SJCRH30 (cell line): Measurements from ENCODE around the gene ATP5F1B. TPM values are rescaled to one million over a fixed set of nuclear protein-coding genes. Genes with fewer than 3 reads are reported as not detected.

ENCODE experiments used
- DNase-seq, 2 experiments: peaks; one replicate each; pipeline ENCODE4 v3.0.0-alpha.2; 2015 to 2020
- H3K27ac ChIP-seq: fragments of 250-450 bp; sonication (Bioruptor Pico); 2 replicates; pipeline ENCODE4 v1.5.1; 2020; ENCODE audit warnings: mild to moderate bottlenecking, moderate library complexity
- H3K27me3 ChIP-seq: fragments of 250-450 bp; sonication (Bioruptor Pico); 2 replicates; pipeline ENCODE4 v1.5.1; 2020; ENCODE audit warnings: mild to moderate bottlenecking, moderate library complexity
- H3K36me3 ChIP-seq: fragments of 250-450 bp; sonication (Bioruptor Pico); 2 replicates; pipeline ENCODE4 v1.5.1; 2020; ENCODE audit warnings: mild to moderate bottlenecking, moderate library complexity
- H3K4me1 ChIP-seq: fragments of 250-450 bp; sonication (Bioruptor Pico); 2 replicates; pipeline ENCODE4 v1.5.1; 2020; ENCODE audit warnings: mild to moderate bottlenecking, moderate library complexity
- H3K4me3 ChIP-seq: fragments of 250-450 bp; sonication (Bioruptor Pico); 2 replicates; pipeline ENCODE4 v1.5.1; 2020; ENCODE audit warnings: mild to moderate bottlenecking, moderate library complexity
- H3K9me3 ChIP-seq: fragments of 250-450 bp; sonication (Bioruptor Pico); replicated peaks from 2 replicates; pipeline ENCODE4 v1.5.1; 2020; ENCODE audit warnings: mild to moderate bottlenecking, moderate library complexity
- total RNA-seq: library from RNA; depleted of rRNA; stranded (reverse); fragments of >200 nt; shearing (Covaris generic); gene quantifications from 2 replicates; pipeline ENCODE4 v1.2.3, GENCODE V29; 2014; rRNA removed

The ATP5F1B gene
- 698 and 730 TPM in 2 replicates for total RNA-seq

DNA sequence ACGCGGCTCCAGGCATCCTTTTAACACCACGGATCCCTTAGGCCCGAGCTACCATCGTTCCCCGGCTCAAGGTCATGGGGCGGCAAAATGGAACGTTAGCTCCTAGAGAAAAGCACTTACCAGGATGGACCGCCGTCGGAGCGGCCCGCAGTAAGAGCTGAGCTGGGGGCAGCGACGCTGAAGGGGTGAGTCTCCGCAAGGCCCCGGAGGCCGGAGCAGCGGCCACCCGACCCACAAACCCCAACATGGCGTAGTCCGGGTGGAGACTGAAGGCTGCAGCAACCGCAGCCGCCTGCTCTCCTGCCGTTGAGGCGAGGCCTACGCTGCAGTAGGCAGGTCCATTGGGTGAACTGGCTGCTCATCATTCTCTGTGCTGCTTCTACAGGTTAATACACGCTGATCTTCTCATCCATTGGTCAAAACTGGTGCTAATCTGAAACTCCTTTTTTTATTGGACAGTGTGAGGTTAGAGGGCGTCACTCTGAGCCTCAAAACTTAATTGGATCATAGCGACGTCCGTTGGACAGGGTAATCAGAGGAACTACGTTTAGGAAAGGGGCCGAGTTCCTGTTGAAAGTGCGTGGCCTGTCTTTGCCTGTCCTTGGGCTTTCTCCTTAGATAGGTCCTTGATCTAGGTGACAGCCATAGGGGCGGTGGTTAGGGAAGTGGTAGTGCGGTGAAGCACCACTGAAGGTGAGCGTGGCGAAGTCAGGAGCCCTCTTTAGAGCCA is at the start of gene ATP5F1B:
Gene ATP5F1B (minus strand): TSS at position 268 of the 730 bp plus-strand sequence. CDS start 21 bp downstream, at position 247.
- Histone ChIP-seq H3K27ac (peak within 1 kb of the TSS; percentile 83), H3K4me3 (peak within 1 kb of the TSS; percentile 87), H3K27me3 (no peaks in the 10 kb centered on the region), H3K36me3 (peaks cover 35% of the 10 kb centered on the region), H3K9me3 (no peaks in the 10 kb centered on the region), H3K4me1 (peaks cover 3% of the 10 kb centered on the region; the same call in 1 of the 2 replicates)
- peak; percentile 98 to 99 for DNase-seq

DNA sequence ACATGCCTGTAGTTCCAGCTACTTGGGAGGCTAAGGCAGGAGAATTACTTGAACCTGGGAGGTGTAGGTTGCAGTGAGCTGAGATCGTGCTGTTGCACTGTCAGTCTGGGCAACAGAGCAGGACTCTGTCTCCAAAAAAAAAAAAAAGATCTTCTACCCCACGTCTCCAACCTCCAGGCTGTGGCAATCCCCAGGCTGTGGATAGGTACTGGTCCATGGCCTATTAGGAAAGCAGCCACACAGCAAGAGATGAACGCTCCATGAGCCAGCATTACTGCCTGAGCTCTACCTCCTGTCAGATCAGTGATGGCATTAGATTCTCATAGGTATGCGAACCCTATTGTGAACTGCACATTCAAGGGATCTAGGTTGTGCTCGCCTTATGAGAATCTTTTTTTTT is 48.4 kb upstream of the ATP5F1B start:
- Histone ChIP-seq H3K9me3 (no peaks in the 10 kb centered on the region), H3K27ac (no peak overlapping the region), H3K4me1 (peaks cover 19% of the 10 kb centered on the region), H3K4me3 (no peak overlapping the region), H3K36me3 (no peaks in the 10 kb centered on the region), H3K27me3 (no peaks in the 10 kb centered on the region)
- no peak for DNase-seq

DNA sequence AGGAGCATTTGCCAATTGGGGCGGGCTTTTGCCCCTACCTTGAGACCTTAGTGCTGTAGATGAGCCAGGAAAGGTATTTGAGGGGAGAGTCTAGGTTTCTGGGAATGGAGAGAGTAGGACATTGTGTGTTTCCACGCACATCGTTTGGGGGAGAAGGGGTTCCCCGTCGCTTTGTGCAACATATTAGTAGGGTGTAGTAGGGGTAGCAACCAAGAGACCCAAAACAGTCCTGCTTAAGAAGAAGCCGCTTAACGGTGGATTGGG is 43.0 kb upstream of the ATP5F1B start:
- Histone ChIP-seq H3K9me3 (no peaks in the 10 kb centered on the region), H3K4me1 (peaks cover 4% of the 10 kb centered on the region), H3K4me3 (peak overlapping the region; percentile 92), H3K27ac (peak overlapping the region; percentile 94), H3K36me3 (peaks cover 16% of the 10 kb centered on the region; the same call in 1 of the 2 replicates), H3K27me3 (no peaks in the 10 kb centered on the region)
- DNase-seq, result no peak

DNA sequence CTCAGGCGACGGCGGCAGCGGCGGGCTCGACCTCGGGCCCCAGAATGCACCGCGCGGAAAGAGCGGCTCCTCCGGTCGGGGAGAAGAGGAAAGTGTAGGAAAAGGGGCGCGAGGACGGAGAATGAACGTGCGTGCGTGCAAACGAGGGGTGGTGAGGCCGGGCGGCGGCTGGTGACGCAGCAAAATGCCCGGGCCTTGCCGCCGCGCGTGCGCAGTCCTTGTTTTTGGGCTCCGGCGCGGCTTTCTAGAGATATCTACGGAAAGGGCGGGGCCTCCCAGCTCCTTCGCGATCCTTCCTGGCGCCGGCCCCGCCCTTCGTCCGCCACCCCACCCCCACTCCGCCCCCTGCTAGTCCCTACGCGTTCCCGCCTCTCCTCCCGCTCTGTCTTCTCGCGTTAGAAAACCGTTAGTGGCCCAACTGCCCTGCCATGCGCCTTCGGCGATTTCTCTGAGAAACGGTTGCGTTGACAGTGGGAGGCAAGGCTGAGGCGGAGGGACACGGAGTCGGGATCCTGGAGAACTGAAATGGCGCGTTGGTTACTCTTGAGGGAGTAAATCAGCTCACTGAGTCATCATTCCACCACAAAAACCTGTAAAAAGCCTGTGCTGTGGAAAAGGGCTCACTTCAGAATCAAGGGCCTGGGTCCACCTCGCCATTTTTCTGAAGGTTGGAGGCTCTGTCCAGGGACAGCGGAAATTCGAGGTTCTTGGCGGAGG is 42.5 kb upstream of the ATP5F1B start, which contains the start of gene PTGES3:
Gene PTGES3 (minus strand): TSS at position 156 of the 717 bp plus-strand sequence. CDS start 285 bp downstream, outside the sequence.
- peaks cover 16% of the 10 kb centered on the region; the same call in 1 of the 2 replicates for H3K36me3 ChIP-seq
- peak; percentile 98 to 99 for DNase-seq
- H3K4me1 ChIP-seq, result peaks cover 4% of the 10 kb centered on the region

DNA sequence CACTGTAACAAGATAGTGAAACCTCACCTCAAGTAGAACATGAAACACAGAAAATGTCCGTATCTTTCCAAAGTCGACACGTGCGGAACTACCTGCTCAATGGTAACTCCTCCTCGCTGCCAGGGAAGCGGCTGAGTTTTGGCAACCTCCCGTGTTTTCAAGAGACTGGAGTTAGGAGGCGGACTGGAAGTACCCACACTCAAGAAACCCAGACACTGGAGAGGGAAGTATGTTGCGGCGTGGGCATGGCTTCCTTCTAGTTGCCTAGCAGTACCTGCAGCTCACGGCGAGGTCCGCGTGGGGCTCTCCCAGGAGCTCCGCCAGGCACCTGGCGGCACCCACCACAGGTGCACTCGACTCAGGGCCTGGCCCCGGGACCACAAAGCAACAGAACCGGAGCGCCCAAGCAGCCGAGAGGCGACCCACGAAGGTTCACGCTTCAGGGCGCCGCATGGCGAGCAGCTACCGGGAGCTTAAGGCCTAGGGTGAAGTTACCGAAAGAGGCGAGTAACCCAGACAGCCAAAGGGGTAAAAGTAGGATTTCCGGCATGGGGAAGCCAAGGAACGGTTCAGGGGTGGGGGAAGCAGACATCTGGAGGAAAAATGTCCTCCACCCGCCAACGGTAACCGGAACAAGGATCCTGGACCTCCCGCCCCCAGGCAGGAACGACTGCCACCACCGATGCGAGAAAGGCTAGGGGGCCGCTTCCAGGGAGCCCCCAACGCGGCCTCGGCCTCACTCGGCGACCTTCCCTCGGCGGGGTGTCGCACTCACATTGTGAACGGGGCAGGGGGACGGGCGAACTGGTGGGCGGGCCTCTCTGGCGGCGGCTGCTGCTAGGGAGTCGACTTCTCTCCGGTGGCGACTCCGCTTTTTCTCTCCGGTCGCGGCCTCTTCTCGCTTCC is 41.7 kb upstream of the ATP5F1B start:
- Histone ChIP-seq H3K36me3 (peaks cover 21% of the 10 kb centered on the region; the same call in 1 of the 2 replicates), H3K4me3 (peak overlapping the region; percentile 92), H3K27ac (peak overlapping the region; percentile 94), H3K27me3 (no peaks in the 10 kb centered on the region), H3K4me1 (peaks cover 4% of the 10 kb centered on the region), H3K9me3 (no peaks in the 10 kb centered on the region)
- peak; percentile 24 to 45 for DNase-seq

More for the DNA sequence above, 42.5 kb upstream of the ATP5F1B start, which contains the start of gene PTGES3:
- Histone ChIP-seq H3K27ac (peak within 1 kb of the TSS; percentile 94), H3K9me3 (no peaks in the 10 kb centered on the region), H3K27me3 (no peaks in the 10 kb centered on the region), H3K4me3 (peak within 1 kb of the TSS; percentile 92)

DNA sequence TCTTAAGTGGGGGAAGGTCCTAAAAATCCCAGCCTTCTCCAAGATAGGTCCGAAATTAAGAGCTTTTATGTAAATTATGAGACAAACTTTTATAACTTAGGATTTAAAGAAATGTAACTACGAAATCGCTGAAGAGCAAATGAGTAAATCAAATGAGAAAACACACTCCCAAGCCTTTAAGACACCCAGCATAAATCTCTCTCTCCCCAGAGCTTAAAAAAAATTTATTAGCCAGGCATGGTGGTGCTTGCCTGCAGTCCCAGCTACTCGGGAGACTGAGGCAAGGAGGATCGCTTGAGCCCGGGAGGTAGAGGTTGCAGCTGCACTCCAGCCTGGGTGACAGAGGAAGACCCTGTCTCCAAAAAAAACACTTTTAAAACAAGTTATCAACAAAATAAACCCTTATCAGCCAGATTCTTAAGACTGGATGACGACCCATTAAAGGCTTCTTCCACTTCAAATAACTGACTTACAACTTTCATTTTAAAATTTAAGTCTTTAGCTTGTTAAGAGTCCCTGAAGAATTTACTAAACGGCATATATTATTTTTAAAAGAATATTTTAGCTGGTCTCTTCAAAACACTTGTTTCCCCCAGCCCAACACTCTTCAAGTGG is 39.1 kb upstream of the ATP5F1B start:
- DNase-seq, result no peak
- Histone ChIP-seq H3K4me1 (peaks cover 4% of the 10 kb centered on the region), H3K27me3 (no peaks in the 10 kb centered on the region), H3K9me3 (no peaks in the 10 kb centered on the region), H3K4me3 (no peak overlapping the region), H3K27ac (no peak overlapping the region), H3K36me3 (peaks cover 35% of the 10 kb centered on the region)

DNA sequence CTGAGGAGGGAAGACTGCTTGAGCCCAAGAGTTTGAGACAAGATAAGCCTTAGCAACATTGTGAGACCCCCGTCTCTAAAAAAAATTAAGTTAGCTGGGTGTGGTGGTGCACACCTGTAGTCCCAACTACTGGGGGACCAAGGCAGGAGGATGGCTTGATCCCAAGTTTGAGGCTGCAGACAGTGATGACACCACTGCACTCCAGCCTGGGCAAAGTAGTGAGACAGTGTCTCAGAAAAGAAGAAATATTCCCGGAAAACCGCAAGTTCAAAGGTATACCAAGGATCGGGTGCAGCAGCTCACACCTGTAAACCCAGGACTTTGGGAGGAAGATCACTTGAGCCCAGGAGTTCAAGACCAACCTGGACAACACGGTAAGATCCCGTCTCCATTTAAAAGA is 36.5 kb upstream of the ATP5F1B start:
- Histone ChIP-seq H3K27ac (no peak overlapping the region), H3K36me3 (peaks cover 52% of the 10 kb centered on the region), H3K9me3 (no peaks in the 10 kb centered on the region), H3K4me1 (peaks cover 4% of the 10 kb centered on the region), H3K4me3 (no peak overlapping the region), H3K27me3 (no peaks in the 10 kb centered on the region)
- DNase-seq, result no peak

DNA sequence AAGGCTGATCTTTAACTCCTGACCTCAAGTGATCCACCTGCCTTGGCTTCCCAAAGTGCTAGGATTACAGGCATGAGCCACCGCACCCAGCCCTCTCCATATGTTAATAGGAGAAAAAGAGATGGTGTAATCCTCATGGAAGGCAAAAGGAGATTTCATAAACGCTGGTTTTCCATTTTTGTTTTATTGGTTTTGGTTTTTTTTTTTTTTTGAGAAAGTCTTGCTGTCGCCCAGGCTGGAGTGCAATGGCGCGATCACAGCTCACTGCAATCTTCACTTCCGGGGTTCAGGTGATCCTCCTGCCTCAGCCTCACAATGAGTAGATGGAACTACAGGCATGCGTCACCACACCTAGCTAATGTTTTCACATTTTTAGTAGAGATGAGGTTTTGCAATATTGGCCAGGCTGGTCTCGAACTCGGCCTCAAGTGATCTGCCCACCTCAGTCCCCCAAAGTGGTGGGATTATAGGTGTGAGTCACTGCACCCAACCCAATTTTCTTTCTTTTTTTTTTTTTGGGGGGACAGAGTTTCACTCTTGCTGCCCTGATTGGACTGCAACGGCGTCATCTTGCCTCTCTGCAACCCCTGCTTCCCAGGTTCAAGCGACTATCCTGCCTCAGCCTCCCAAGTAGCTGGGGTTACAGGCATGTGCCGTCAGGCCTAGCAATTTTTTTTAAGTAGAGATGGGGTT is 34.2 kb upstream of the ATP5F1B start:
- Histone ChIP-seq H3K9me3 (no peaks in the 10 kb centered on the region), H3K27ac (no peak overlapping the region), H3K4me3 (no peak overlapping the region), H3K36me3 (peaks cover 52% of the 10 kb centered on the region), H3K27me3 (no peaks in the 10 kb centered on the region), H3K4me1 (peaks cover 4% of the 10 kb centered on the region)
- no peak for DNase-seq

DNA sequence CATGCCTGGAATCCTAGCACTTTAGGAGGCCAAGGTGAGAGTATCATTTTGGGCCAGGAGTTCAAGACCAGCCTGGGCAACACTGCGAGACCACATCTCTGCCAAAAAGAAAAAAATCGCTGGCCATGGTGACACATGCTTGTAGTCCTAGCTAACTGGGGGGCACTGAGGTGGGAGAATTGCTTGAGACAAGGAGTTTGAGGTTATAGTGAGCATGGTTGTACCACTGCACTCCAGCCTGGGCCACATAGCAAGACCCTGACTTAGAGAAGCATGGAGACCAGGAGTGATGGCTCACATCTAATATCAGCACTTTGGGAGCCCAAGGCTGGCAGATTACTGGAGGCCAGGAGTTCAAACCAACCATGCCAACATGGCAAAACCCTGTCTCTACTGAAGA is 33.1 kb upstream of the ATP5F1B start:
- Histone ChIP-seq H3K4me3 (no peak overlapping the region), H3K36me3 (peaks cover 50% of the 10 kb centered on the region), H3K9me3 (no peaks in the 10 kb centered on the region), H3K27me3 (no peaks in the 10 kb centered on the region), H3K4me1 (peaks cover under 1% of the 10 kb centered on the region; the same call in 1 of the 2 replicates), H3K27ac (no peak overlapping the region)
- no peak for DNase-seq

DNA sequence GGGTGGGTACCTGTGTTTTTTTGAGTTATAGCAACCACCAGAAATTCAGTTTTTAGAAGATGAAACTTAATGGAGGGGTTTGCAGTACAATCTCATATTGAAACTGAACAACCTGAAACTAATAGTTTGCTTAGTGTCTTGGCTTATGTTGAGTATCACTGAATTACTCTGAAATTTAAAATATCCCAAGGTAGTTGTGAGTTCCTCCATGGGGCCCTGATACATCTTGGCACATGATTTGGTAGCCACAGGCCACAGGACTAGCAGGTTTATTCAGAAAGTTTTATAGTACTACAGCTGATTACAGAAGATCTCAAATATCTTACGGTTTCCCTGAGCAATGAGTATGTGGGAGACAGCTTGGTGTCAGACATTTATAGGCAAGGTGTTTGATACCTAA is 31.9 kb upstream of the ATP5F1B start:
- H3K27ac ChIP-seq, result no peak overlapping the region
- H3K4me3 ChIP-seq, result no peak overlapping the region
- no peaks in the 10 kb centered on the region for H3K4me1 ChIP-seq
- no peaks in the 10 kb centered on the region for H3K27me3 ChIP-seq
- H3K9me3 ChIP-seq, result no peaks in the 10 kb centered on the region
- H3K36me3 ChIP-seq, result peaks cover 52% of the 10 kb centered on the region
- no peak for DNase-seq

DNA sequence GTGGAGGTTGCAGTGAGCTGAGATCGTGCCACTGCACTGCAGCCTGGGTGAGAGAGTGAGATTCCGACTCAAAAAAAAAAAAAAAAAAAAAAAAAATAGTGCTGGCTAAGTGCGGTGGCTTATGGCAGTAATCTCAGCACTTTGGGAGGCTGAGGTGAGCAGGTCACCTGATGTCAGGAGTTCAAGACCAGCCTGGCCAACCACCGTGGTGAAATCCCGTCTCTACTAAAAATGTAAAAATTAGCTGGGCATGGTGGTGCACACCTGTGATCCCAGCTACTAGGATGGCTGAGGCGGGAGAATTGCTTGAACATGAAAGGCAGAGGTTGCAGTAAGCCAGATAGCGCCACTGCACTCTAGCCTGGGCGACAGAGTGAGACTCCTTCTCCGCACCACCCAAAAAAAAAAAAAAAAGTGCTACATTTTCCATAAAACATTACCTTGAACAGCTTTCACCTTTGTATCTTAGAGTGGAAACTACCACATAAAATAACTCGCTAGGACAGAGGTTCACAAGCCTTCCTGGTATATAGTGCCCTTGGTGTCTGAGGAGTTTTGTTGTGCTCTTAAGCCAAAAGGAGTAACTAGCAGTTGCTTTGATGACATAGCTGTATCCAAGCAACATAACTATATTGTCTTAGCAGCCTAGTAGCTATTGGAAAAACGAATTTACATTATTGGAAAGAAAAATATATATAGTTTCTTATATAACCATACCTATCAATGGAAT is 31.2 kb upstream of the ATP5F1B start:
- no peaks in the 10 kb centered on the region for H3K27me3 ChIP-seq
- H3K27ac ChIP-seq, result no peak overlapping the region
- no peaks in the 10 kb centered on the region for H3K9me3 ChIP-seq
- no peaks in the 10 kb centered on the region for H3K4me1 ChIP-seq
- H3K36me3 ChIP-seq, result peaks cover 54% of the 10 kb centered on the region
- no peak overlapping the region for H3K4me3 ChIP-seq
- no peak for DNase-seq

DNA sequence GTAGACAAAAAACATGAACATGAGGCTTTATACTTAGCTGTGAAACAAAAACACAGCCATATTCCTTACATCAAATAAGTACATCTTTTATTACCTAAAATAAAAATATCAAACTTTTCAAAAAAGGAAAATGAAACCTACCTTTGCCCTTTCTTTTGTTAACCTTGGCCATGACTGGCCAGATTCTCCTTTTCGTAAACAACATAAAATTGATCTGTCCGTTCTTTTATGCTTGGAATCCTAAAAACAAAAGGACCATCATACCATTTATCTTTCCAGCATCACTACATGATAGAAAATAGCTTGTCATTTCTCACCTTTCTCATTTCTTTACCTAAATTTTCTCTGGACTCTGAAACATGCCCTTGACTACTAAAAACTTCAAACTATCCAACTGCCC is 25.8 kb upstream of the ATP5F1B start:
- H3K4me3 ChIP-seq, result no peak overlapping the region
- no peaks in the 10 kb centered on the region for H3K27me3 ChIP-seq
- peaks cover 76% of the 10 kb centered on the region for H3K36me3 ChIP-seq
- no peak overlapping the region for H3K27ac ChIP-seq
- H3K9me3 ChIP-seq, result no peaks in the 10 kb centered on the region
- no peaks in the 10 kb centered on the region for H3K4me1 ChIP-seq
- DNase-seq, result no peak

DNA sequence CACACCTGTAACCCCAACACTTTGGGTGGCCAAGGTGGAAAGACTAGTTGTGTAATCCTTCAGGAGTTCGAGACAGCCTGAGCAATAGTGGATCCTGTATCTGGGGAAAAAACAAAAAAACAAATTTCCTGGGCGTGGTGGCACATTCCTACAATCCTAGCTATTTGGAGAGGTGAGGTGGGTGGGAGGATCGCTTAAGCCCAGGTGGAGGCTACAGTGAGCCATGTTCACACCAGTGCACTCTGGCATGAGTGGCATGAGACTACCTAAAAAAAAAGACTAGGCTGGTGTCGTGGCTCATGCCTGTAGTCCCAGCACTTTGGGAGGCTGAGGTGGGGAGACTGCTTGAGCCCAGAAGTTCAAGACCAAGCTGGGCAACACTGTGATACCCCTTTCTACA is 25.1 kb upstream of the ATP5F1B start:
- no peaks in the 10 kb centered on the region for H3K27me3 ChIP-seq
- peaks cover 79% of the 10 kb centered on the region for H3K36me3 ChIP-seq
- no peaks in the 10 kb centered on the region for H3K9me3 ChIP-seq
- DNase-seq, result no peak
- H3K4me1 ChIP-seq, result no peaks in the 10 kb centered on the region
- no peak overlapping the region for H3K27ac ChIP-seq
- H3K4me3 ChIP-seq, result no peak overlapping the region
